SKM-1 treated with dmso at 0.1 percent for 144 hours (cell line): ENCODE measurements around the gene RBM7.

Experiments
- DNase-seq: peaks from one replicate; lab custom pipeline; 2025; ENCODE audit not compliant: unreplicated experiment; lab: John Stamatoyannopoulos, UW

Gene RBM7

GRCh38 chr11:114400216-114400914 is at the start of gene RBM7, which contains the start of gene C11orf71:
Gene RBM7 (plus strand): TSS chr11:114400666. CDS start chr11:114400672, 6 bp downstream.
Gene C11orf71 (minus strand): TSS chr11:114400511. CDS start chr11:114400331, 180 bp downstream.
- DNase-seq, result peak; percentile 92

- DNase-seq, result no peak
Observed at GRCh38 chr11:114353443-114353842, 47.0 kb upstream of the RBM7 start.

GRCh38 chr11:114354076-114354475 is 46.4 kb upstream of the RBM7 start:
- no peak for DNase-seq

GRCh38 chr11:114358716-114359115 is 41.8 kb upstream of the RBM7 start:
- DNase-seq, result peak; percentile 16

GRCh38 chr11:114359342-114359741 is 41.1 kb upstream of the RBM7 start:
- no peak for DNase-seq

- DNase-seq, result no peak
Observed at GRCh38 chr11:114362326-114362725, 38.1 kb upstream of the RBM7 start.

- no peak for DNase-seq
Observed at GRCh38 chr11:114362958-114363357, 37.5 kb upstream of the RBM7 start.

- DNase-seq, result no peak
Observed at GRCh38 chr11:114366331-114367243, 33.9 kb upstream of the RBM7 start.

GRCh38 chr11:114367244-114367957 is 33.1 kb upstream of the RBM7 start:
- no peak for DNase-seq

- DNase-seq, result no peak
Observed at GRCh38 chr11:114368918-114369680, 31.4 kb upstream of the RBM7 start.

GRCh38 chr11:114375052-114375451 is 25.4 kb upstream of the RBM7 start:
- DNase-seq, result no peak

GRCh38 chr11:114377612-114378267 is 22.7 kb upstream of the RBM7 start:
- DNase-seq, result no peak

- no peak for DNase-seq
Observed at GRCh38 chr11:114379394-114380069, 20.9 kb upstream of the RBM7 start.

GRCh38 chr11:114382509-114382908 is 18.0 kb upstream of the RBM7 start:
- DNase-seq, result no peak

GRCh38 chr11:114384487-114384886 is 16.0 kb upstream of the RBM7 start:
- no peak for DNase-seq

- no peak for DNase-seq
Observed at GRCh38 chr11:114386131-114386530, 14.3 kb upstream of the RBM7 start.

GRCh38 chr11:114386545-114386944 is 13.9 kb upstream of the RBM7 start:
- no peak for DNase-seq

- DNase-seq, result no peak
Observed at GRCh38 chr11:114392735-114393667, 7.5 kb upstream of the RBM7 start.
